GM12878 (cell line): ENCODE data around the gene GNGT2. TPM values are rescaled to one million over a fixed set of nuclear protein-coding genes. Genes with fewer than 3 reads are reported as not detected.

Experiments
- ATF2 ChIP-seq: IDR thresholded peaks from 2 replicates; pipeline ENCODE4 v1.6.1; 2012; ENCODE audit warnings: low read length, inconsistent platforms
- ATF7 ChIP-seq: fragments of 450-650 bp; IDR thresholded peaks from 2 replicates; pipeline ENCODE4 v1.6.1; 2016; ENCODE audit warnings: low read depth, mild to moderate bottlenecking
- BCL11A ChIP-seq: IDR thresholded peaks from 2 replicates; pipeline ENCODE4 v1.6.1; 2011; ENCODE audit warnings: low read depth, low read length
- BHLHE40 ChIP-seq, 2 experiments: fragments of 450-650 bp in 1 of 2; IDR thresholded peaks; 2 replicates each; pipeline ENCODE4 v1.6.1; 2011 to 2017; ENCODE audit warnings: low read depth in 2 of 2, borderline replicate concordance in 1 of 2, improper control_type of control experiment in 1 of 2, low read length in 1 of 2, mild to moderate bottlenecking in 1 of 2
- BMI1 ChIP-seq: fragments of 450-650 bp; IDR thresholded peaks from 2 replicates; pipeline ENCODE4 v1.6.1; 2016; ENCODE audit warnings: mild to moderate bottlenecking, moderate library complexity, borderline replicate concordance
- CBX5 ChIP-seq: sonication (generic); IDR thresholded peaks from 2 replicates; pipeline ENCODE4 v1.6.1; 2016; ENCODE audit warnings: low read depth, moderate library complexity, mild to moderate bottlenecking, inconsistent platforms
- CHD2 ChIP-seq: IDR thresholded peaks from 2 replicates; pipeline ENCODE4 v1.6.1; 2011; ENCODE audit warnings: low read depth, low read length, improper control_type of control experiment, borderline replicate concordance
- CREB1 ChIP-seq: IDR thresholded peaks from 2 replicates; pipeline ENCODE4 v1.6.1; 2012; ENCODE audit warnings: low read depth, mild to moderate bottlenecking, inconsistent platforms
- EGR1 ChIP-seq, 2 experiments: IDR thresholded peaks; 1 replicate in 1 of 2; 2 replicates in 1 of 2; pipeline ENCODE4 v1.6.1; 2011 to 2012; ENCODE audit warnings: low read depth in 2 of 2, low read length in 2 of 2, borderline replicate concordance in 1 of 2, mild to moderate bottlenecking in 1 of 2, moderate library complexity in 1 of 2
- EP300 ChIP-seq, 2 experiments: fragments of 150-350 bp in 1 of 2; IDR thresholded peaks; 2 replicates each; pipeline ENCODE4 v1.6.1; 2011 to 2012; ENCODE audit warnings: low read depth in 2 of 2, low read length in 2 of 2, borderline replicate concordance in 1 of 2, improper control_type of control experiment in 1 of 2, inconsistent platforms in 1 of 2; ENCODE audit not compliant: control insufficient read depth in 1 of 2
- FOXM1 ChIP-seq: IDR thresholded peaks from 2 replicates; pipeline ENCODE4 v1.6.1; 2012; ENCODE audit warnings: low read depth, mild to moderate bottlenecking, inconsistent platforms, low read length, moderate library complexity
- GATAD2B ChIP-seq: fragments of 450-650 bp; conservative IDR thresholded peaks from 2 replicates; pipeline ENCODE4 v1.6.1; 2017; ENCODE audit warnings: low read depth, mild to moderate bottlenecking, moderate library complexity
- IKZF2 ChIP-seq, 2 experiments: fragments of 450-650 bp; IDR thresholded peaks; 2 replicates each; pipeline ENCODE4 v1.6.1; 2017; ENCODE audit warnings: mild to moderate bottlenecking in 2 of 2, moderate library complexity in 2 of 2
- MTA2 ChIP-seq: fragments of 450-650 bp; IDR thresholded peaks from 2 replicates; pipeline ENCODE4 v1.6.1; 2016; ENCODE audit warnings: low read depth, mild to moderate bottlenecking, moderate library complexity
- RBBP5 ChIP-seq: fragments of 200-600 bp; sonication (generic); conservative IDR thresholded peaks from 2 replicates; pipeline ENCODE4 v1.6.1; 2016
- SMAD1 ChIP-seq: fragments of 450-650 bp; IDR thresholded peaks from 2 replicates; pipeline ENCODE4 v1.6.1; 2018; ENCODE audit warnings: mild to moderate bottlenecking, low read depth; ENCODE audit not compliant: partially characterized antibody
- SP1 ChIP-seq: IDR thresholded peaks from one replicate; pipeline ENCODE4 v1.6.1; 2011; ENCODE audit warnings: low read depth, low read length
- SREBF2 ChIP-seq: IDR thresholded peaks from 2 replicates; pipeline ENCODE4 v1.6.1; 2012; ENCODE audit warnings: mild to moderate bottlenecking, low read length
- SUPT20H ChIP-seq: IDR thresholded peaks from 2 replicates; pipeline ENCODE4 v1.6.1; 2011; ENCODE audit warnings: low read depth, mild to moderate bottlenecking, low read length, moderate library complexity, borderline replicate concordance; ENCODE audit not compliant: control insufficient read depth
- SUZ12 ChIP-seq: fragments of 200-600 bp; sonication (generic); IDR thresholded peaks from one replicate; pipeline ENCODE4 v1.6.1; 2018; ENCODE audit warnings: antibody characterized with exemption, mild to moderate bottlenecking; ENCODE audit not compliant: unreplicated experiment
- TCF12 ChIP-seq: IDR thresholded peaks from 2 replicates; pipeline ENCODE4 v1.6.1; 2011; ENCODE audit warnings: low read depth, mild to moderate bottlenecking, low read length
- TCF3 ChIP-seq: IDR thresholded peaks from 2 replicates; pipeline ENCODE4 v1.6.1; 2012; ENCODE audit warnings: low read depth, mild to moderate bottlenecking, low read length, borderline replicate concordance; ENCODE audit not compliant: insufficient read depth
- USF1 ChIP-seq: IDR thresholded peaks from 2 replicates; pipeline ENCODE4 v1.6.1; 2011; ENCODE audit warnings: borderline replicate concordance, low read depth, mild to moderate bottlenecking, moderate library complexity, mixed read lengths, low read length; ENCODE audit not compliant: insufficient read depth; ENCODE audit errors: extremely low read length
- YBX1 ChIP-seq: fragments of 450-650 bp; IDR thresholded peaks from 2 replicates; pipeline ENCODE4 v1.6.1; 2016; ENCODE audit warnings: antibody characterized with exemption
- ZNF207 ChIP-seq: fragments of 450-650 bp; IDR thresholded peaks from 2 replicates; pipeline ENCODE4 v1.6.1; 2014; ENCODE audit warnings: antibody characterized with exemption, mild to moderate bottlenecking, borderline replicate concordance
- ZNF217 ChIP-seq: fragments of 450-650 bp; IDR thresholded peaks from 2 replicates; pipeline ENCODE4 v1.6.1; 2017; ENCODE audit warnings: antibody characterized with exemption, mild to moderate bottlenecking
- polyA plus RNA-seq, 11 experiments: library from polyadenylated mRNA; depleted of rRNA in 4 of 11; unstranded in 6 of 11; stranded (reverse) in 5 of 11; fragments of >200 nt; fragmentation: Nextera tagmentation in 4 of 11; fragmentation: Illumina TruSeq in 1 of 11; extraction: Ambion mirVana in 4 of 11; extraction: Trizol in 1 of 11; gene quantifications; 1 replicate in 1 of 11; 2 replicates in 10 of 11; pipeline versions ENCODE4 v1.2.1 to v1.2.3, GENCODE V29; 2011 to 2016; ENCODE audit warnings: inconsistent platforms in 2 of 11, missing spikeins in 2 of 11, low read depth in 1 of 11
- total RNA-seq, 4 experiments: library from RNA; depleted of rRNA in 3 of 4; stranded (reverse); fragments of >200 nt in 3 of 4; fragmentation: Illumina TruSeq in 1 of 4; extraction: Trizol in 1 of 4; gene quantifications; 2 replicates each; pipeline versions ENCODE4 v1.2.1 to v1.2.3, GENCODE V29; 2013 to 2021
- TF ChIP-seq, protein P1 (sequence below): IDR thresholded peaks from 2 replicates; pipeline ENCODE4 v1.6.1; 2012; ENCODE audit warnings: low read depth, low read length, improper control_type of control experiment

The GNGT2 gene
- total and polyA plus RNA-seq, 10 of the 15 experiments (the other 5 are each of a cell fraction or from before 2014, with no cell fraction given): 15.3 to 60.4 (median 32.0) TPM

GRCh38 chr17:49193513-49194296, 16.7 kb downstream of the GNGT2 start (continued):
- TF ChIP-seq CBX5 (no peak), BCL11A (peak; percentile 89), MTA2 (peak; percentile 89), BMI1 (peak; percentile 31), EGR1 (IDR thresholded peaks at IDR 0.05; ENCODE audit: borderline replicate concordance in 1 of 2, low read depth in 2 of 2, low read length in 2 of 2) (peak; percentile 36 to 94), TCF12 (peak; percentile 47; the same call in 1 of the 2 replicates), SREBF2 (no peak), RBBP5 (no peak), FOXM1 (peak; percentile 67; the same call in 1 of the 2 replicates), EP300 (IDR thresholded peaks at IDR 0.05; ENCODE audit: borderline replicate concordance in 1 of 2, control insufficient read depth in 1 of 2, low read depth in 2 of 2, low read length in 2 of 2) (peak in 1 of 2 experiments; percentile 75; a peak in 2 of 4 replicates), SP1 (peak; percentile 1), YBX1 (peak; percentile 58; the same call in 1 of the 2 replicates), SUZ12 (no peak), USF1 (peak; percentile 21), TCF3 (no peak), ZNF207 (no peak), ZNF217 (0 out of 2 replicates have a peak, but pooled peaks have one; percentile 8), GATAD2B (peak; percentile 68; the same call in 1 of the 2 replicates), CHD2 (no peak), SUPT20H (no peak), IKZF2 (IDR thresholded peaks at IDR 0.05) (peak; percentile 97), ATF7 (peak; percentile 64), BHLHE40 (IDR thresholded peaks at IDR 0.05; ENCODE audit: borderline replicate concordance in 1 of 2, low read depth in 2 of 2, low read length in 1 of 2) (peak; percentile 67 to 88), ATF2 (peak; percentile 82), CREB1 (0 out of 2 replicates have a peak, but pooled peaks have one; percentile 17), SMAD1 (peak; percentile 72)
- TF ChIP-seq, protein P1, sequence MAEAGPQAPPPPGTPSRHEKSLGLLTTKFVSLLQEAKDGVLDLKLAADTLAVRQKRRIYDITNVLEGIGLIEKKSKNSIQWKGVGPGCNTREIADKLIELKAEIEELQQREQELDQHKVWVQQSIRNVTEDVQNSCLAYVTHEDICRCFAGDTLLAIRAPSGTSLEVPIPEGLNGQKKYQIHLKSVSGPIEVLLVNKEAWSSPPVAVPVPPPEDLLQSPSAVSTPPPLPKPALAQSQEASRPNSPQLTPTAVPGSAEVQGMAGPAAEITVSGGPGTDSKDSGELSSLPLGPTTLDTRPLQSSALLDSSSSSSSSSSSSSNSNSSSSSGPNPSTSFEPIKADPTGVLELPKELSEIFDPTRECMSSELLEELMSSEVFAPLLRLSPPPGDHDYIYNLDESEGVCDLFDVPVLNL: no peak
